Measurements from ENCODE around the gene WWP2.
"Not testable (repeated sequence)": the region's sequence is repeated elsewhere in the genome, so short reads cannot be mapped to it uniquely, and the experiment has no call there.

The WWP2 gene

DNA sequence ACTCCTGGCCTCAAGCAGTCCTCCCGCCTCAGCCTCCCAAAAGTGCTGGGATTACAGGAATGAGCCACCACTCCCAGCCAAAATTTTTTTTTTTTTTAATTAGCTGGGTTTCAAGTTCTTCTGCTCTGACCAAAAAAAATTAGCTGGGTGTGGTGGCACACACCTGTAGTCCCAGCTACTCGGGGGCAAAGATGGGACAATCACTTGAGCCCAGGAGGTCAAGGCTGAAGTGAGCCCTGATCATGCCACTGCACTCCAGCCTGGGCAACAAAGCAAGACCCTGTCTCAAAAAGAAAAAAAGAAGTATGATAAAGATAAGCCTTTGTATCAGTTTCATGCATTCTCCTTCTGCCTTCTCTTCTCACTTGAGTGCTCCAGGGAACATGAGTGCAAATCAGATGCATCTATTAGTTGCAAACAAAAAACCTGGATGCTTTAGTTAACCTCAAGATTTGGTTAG lies 37.7 kb upstream of the WWP2 start:
- FAIRE-seq (no peak), DNase-seq (ENCODE audit: insufficient read length, low spot score) (no peak)
- TF ChIP-seq, protein P1, sequence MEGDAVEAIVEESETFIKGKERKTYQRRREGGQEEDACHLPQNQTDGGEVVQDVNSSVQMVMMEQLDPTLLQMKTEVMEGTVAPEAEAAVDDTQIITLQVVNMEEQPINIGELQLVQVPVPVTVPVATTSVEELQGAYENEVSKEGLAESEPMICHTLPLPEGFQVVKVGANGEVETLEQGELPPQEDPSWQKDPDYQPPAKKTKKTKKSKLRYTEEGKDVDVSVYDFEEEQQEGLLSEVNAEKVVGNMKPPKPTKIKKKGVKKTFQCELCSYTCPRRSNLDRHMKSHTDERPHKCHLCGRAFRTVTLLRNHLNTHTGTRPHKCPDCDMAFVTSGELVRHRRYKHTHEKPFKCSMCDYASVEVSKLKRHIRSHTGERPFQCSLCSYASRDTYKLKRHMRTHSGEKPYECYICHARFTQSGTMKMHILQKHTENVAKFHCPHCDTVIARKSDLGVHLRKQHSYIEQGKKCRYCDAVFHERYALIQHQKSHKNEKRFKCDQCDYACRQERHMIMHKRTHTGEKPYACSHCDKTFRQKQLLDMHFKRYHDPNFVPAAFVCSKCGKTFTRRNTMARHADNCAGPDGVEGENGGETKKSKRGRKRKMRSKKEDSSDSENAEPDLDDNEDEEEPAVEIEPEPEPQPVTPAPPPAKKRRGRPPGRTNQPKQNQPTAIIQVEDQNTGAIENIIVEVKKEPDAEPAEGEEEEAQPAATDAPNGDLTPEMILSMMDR (IDR thresholded peaks at IDR 0.05; ENCODE audit: insufficient read depth, missing control alignments): no peak

DNA sequence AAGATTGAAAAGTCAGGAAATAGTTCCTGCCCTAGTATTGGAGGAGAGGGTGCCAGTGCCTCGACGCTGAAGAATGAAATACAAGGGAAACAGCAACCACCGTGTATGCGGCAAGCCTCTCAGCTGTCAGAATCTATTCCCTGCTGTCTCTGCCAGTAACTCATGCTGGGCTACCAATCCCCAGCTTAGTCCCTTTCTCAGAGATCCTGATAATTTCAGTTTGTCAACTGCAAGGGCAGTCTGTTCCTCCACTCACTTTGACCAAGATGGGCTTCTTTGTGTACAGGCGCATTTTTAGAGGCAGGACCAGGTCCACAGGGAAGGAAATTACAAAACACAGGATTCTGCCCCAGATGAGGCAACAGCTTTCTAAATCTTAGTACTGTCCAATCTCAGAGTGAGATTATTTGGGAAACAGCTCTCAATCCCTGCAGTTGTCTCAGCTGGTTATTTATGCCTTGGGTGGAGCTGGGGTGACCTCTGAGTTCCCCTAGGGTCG lies 37.1 kb upstream of the WWP2 start:
- TF ChIP-seq, protein P1 (IDR thresholded peaks at IDR 0.05; ENCODE audit: insufficient read depth, missing control alignments): no peak
- DNase-seq (ENCODE audit: insufficient read length, low spot score) (no peak), FAIRE-seq (no peak)

- DNase-seq (ENCODE audit: insufficient read length, low spot score): no peak
- FAIRE-seq: no peak
- TF ChIP-seq, protein P1 (IDR thresholded peaks at IDR 0.05; ENCODE audit: insufficient read depth, missing control alignments): no peak
These were observed 36.4 kb upstream of the WWP2 start for GRCh38 chr16:69725480-69726312.

- TF ChIP-seq, protein P1 (IDR thresholded peaks at IDR 0.05; ENCODE audit: insufficient read depth, missing control alignments): no peak
- peak; percentile 57 for DNase-seq (ENCODE audit: insufficient read length, low spot score)
- no peak for FAIRE-seq
These were observed 35.6 kb upstream of the WWP2 start, which contains the start of gene NQO1 for GRCh38 chr16:69726313-69727060. NQO1 (minus strand) TSS chr16:69726560; CDS start chr16:69726439, 121 bp downstream.

- DNase-seq (ENCODE audit: insufficient read length, low spot score) (no peak), FAIRE-seq (no peak)
- TF ChIP-seq, protein P1 (IDR thresholded peaks at IDR 0.05; ENCODE audit: insufficient read depth, missing control alignments): no peak
These were observed 34.2 kb upstream of the WWP2 start for GRCh38 chr16:69727916-69728270.

DNA sequence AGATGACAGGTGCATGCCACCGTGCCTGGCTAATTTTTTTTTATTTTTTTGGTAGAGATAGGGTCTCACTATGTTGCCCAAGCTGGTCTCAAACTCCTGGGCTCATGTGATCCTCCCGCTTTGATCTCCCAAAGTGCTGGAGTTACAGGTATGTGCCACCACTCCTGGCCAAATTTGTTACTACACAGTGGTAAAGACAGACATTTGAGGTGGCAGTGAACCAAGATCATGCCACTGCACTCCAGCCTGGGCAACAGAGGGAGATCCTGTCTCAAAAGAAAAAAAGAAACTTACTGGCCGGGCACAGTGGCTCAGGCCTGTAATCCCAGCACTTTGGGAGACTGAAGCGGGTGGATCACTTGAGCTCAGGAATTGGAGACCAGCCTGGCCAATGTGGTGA lies 33.1 kb upstream of the WWP2 start:
- not testable (repeated sequence) for DNase-seq (ENCODE audit: insufficient read length, low spot score); FAIRE-seq

DNA sequence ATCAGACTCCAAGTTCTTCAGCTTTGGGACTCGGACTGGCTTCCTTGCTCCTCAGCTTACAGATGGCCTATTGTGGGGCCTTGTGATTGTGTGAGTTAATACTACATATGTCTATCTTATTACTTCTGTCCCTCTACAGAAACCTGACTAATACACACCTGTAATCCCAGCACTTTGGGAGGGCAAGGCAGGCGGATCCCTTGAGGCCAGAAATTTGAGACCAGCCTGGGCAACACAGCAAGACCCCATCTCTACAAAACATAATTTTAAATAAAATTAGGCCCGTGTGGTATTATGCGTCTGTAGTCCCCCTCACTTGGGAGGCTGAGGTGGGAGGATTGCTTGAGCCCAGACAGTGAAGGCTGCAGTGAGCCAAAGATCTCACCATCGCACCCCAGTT lies 30.9 kb upstream of the WWP2 start:
- not testable (repeated sequence) for FAIRE-seq; DNase-seq (ENCODE audit: insufficient read length, low spot score)

GRCh38 chr16:69732101-69732500 lies 30.0 kb upstream of the WWP2 start:
- FAIRE-seq (no peak), DNase-seq (ENCODE audit: insufficient read length, low spot score) (no peak)
- TF ChIP-seq, protein P1 (IDR thresholded peaks at IDR 0.05; ENCODE audit: insufficient read depth, missing control alignments): no peak
